DOHH2 (cell line): ENCODE measurements around the gene DNAH7.

Source experiments
- H3F3A ChIP-seq: fragments of 200-600 bp; sonication (generic), shearing (Covaris generic); 2 replicates; pipeline ENCODE4 v1.6.0; 2016; ENCODE audit warnings: antibody characterized with exemption, mild to moderate bottlenecking; ENCODE audit not compliant: control insufficient read depth, insufficient read depth
- H3K27ac ChIP-seq: fragments of 200-600 bp; sonication (generic); 2 replicates; pipeline ENCODE4 v1.5.1; 2014; ENCODE audit warnings: low read depth, mild to moderate bottlenecking, low read length, moderate library complexity
- H3K27me3 ChIP-seq: fragments of 200-600 bp; sonication (generic); 2 replicates; pipeline ENCODE4 v1.6.1; 2014; ENCODE audit warnings: mild to moderate bottlenecking, low read length, mixed read lengths; ENCODE audit not compliant: control insufficient read depth
- H3K36me3 ChIP-seq: fragments of 200-600 bp; sonication (generic); 2 replicates; pipeline ENCODE4 v1.6.1; 2014; ENCODE audit warnings: mild to moderate bottlenecking, low read length, moderate library complexity, mixed read lengths; ENCODE audit not compliant: control insufficient read depth
- H3K4me1 ChIP-seq: fragments of 200-600 bp; sonication (generic); 2 replicates; pipeline ENCODE4 v1.6.1; 2014; ENCODE audit warnings: mild to moderate bottlenecking, low read length, mixed read lengths; ENCODE audit not compliant: control insufficient read depth
- H3K4me2 ChIP-seq: fragments of 200-600 bp; sonication (generic); 2 replicates; pipeline ENCODE4 v1.6.0; 2014; ENCODE audit warnings: mild to moderate bottlenecking, low read length, moderate library complexity
- H3K4me3 ChIP-seq: fragments of 200-600 bp; sonication (generic); 2 replicates; pipeline ENCODE4 v1.5.1; 2014; ENCODE audit warnings: mild to moderate bottlenecking, low read length, mixed read lengths
- H3K79me2 ChIP-seq: fragments of 200-600 bp; sonication (generic); 2 replicates; pipeline ENCODE4 v1.6.1; 2014; ENCODE audit warnings: mild to moderate bottlenecking, low read length, mixed read lengths; ENCODE audit not compliant: control insufficient read depth
- H3K9me2 ChIP-seq: fragments of 200-600 bp; sonication (generic); replicated peaks from 2 replicates; pipeline ENCODE4 v1.6.1; 2014; ENCODE audit warnings: mild to moderate bottlenecking, low read length, mixed read lengths; ENCODE audit not compliant: control insufficient read depth
- H3K9me3 ChIP-seq: fragments of 200-600 bp; sonication (generic); 2 replicates; pipeline ENCODE4 v1.6.1; 2014; ENCODE audit warnings: antibody characterized with exemption, low read length, mixed read lengths; ENCODE audit not compliant: control insufficient read depth, insufficient read depth
- H4K20me1 ChIP-seq: fragments of 200-600 bp; sonication (generic); 2 replicates; pipeline ENCODE4 v1.6.0; 2014; ENCODE audit warnings: low read depth, mild to moderate bottlenecking, antibody characterized with exemption, low read length, moderate library complexity; ENCODE audit not compliant: control insufficient read depth, insufficient read depth
- EZH2phosphoT487 ChIP-seq: fragments of 200-600 bp; sonication (generic); IDR thresholded peaks from 2 replicates; pipeline ENCODE4 v1.6.1; 2017; ENCODE audit warnings: borderline replicate concordance, mild to moderate bottlenecking, antibody characterized with exemption, low read length, moderate library complexity, mixed read lengths
- TF ChIP-seq, protein P1 (sequence below): fragments of 200-600 bp; sonication (generic); IDR thresholded peaks from one replicate; pipeline ENCODE4 v1.5.1; 2014; ENCODE audit warnings: antibody characterized with exemption, mild to moderate bottlenecking, low read depth, low read length; ENCODE audit not compliant: poor library complexity, severe bottlenecking

Gene DNAH7

DNA sequence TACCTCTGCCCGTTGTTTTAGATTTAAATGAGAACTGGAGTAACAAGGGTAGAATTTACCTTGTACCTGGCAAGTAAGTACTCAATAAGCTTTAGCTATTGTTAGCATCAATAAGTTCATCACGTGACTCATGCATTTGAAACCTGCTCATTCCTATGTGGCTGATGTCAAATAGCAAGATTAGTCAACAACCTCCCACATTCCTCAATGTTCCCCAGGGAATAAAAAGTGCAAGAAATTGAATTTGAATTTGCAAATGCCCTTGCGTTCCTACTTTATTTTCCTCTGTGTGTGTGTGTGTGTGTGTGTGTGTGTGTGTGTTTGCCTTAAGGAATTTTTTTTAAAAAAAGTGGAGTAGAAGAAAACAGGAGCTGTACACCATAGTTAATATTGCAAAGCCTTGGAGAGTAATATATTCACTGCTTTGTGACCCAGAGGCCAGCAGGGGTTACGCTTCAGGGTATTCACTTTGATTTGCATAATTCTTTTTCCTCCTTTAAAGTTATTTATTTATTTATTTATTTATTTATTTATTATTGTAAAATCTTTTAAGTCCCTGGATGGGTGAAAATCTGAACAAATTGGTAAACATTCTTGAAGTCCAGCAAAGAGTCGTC, 43.9 kb upstream of the DNAH7 start:
- TF ChIP-seq, protein P1, sequence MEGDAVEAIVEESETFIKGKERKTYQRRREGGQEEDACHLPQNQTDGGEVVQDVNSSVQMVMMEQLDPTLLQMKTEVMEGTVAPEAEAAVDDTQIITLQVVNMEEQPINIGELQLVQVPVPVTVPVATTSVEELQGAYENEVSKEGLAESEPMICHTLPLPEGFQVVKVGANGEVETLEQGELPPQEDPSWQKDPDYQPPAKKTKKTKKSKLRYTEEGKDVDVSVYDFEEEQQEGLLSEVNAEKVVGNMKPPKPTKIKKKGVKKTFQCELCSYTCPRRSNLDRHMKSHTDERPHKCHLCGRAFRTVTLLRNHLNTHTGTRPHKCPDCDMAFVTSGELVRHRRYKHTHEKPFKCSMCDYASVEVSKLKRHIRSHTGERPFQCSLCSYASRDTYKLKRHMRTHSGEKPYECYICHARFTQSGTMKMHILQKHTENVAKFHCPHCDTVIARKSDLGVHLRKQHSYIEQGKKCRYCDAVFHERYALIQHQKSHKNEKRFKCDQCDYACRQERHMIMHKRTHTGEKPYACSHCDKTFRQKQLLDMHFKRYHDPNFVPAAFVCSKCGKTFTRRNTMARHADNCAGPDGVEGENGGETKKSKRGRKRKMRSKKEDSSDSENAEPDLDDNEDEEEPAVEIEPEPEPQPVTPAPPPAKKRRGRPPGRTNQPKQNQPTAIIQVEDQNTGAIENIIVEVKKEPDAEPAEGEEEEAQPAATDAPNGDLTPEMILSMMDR = no peak
- TF ChIP-seq EZH2phosphoT487 = no peak
- Histone ChIP-seq H3K4me2 (0 out of 2 replicates have a peak overlapping the region, but pooled peaks have one; percentile 6), H3K27ac (no peak overlapping the region), H3K4me3 (no peak overlapping the region), H3K36me3 (no peaks in the 10 kb centered on the region), H4K20me1 (no peaks in the 10 kb centered on the region), H3K79me2 (no peaks in the 10 kb centered on the region), H3K27me3 (no peaks in the 10 kb centered on the region), H3K4me1 (peaks cover 11% of the 10 kb centered on the region), H3K9me2 (no peaks in the 10 kb centered on the region), H3F3A (no peaks in the 10 kb centered on the region), H3K9me3 (no peaks in the 10 kb centered on the region)

DNA sequence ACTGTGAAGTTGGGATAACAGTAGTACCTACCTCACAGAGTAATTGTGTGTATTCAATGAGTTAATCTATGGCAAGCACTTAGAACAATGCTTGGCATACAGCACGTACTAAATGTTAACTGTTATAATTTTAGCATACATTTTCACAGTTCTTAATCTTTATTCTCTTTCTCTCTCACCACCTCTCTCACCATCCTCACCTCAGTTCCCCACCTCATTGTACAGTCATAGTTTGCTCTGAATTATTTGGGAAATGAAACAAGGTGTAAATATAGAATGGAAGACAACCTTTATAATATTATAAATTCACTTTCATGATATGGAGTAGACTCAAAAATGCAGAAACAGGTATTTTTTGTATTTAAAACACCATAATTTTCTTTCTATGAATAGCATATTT, 40.0 kb upstream of the DNAH7 start:
- TF ChIP-seq, protein P1 = no peak
- no peak for TF ChIP-seq EZH2phosphoT487
- H3K9me2 ChIP-seq = no peaks in the 10 kb centered on the region
- no peak overlapping the region for H3K27ac ChIP-seq
- H4K20me1 ChIP-seq = no peaks in the 10 kb centered on the region
- no peaks in the 10 kb centered on the region for H3K79me2 ChIP-seq
- H3K4me2 ChIP-seq = no peak overlapping the region
- no peaks in the 10 kb centered on the region for H3F3A ChIP-seq
- no peaks in the 10 kb centered on the region for H3K36me3 ChIP-seq
- H3K4me3 ChIP-seq = no peak overlapping the region
- no peaks in the 10 kb centered on the region for H3K27me3 ChIP-seq
- H3K9me3 ChIP-seq = no peaks in the 10 kb centered on the region
- peaks cover 32% of the 10 kb centered on the region for H3K4me1 ChIP-seq

DNA sequence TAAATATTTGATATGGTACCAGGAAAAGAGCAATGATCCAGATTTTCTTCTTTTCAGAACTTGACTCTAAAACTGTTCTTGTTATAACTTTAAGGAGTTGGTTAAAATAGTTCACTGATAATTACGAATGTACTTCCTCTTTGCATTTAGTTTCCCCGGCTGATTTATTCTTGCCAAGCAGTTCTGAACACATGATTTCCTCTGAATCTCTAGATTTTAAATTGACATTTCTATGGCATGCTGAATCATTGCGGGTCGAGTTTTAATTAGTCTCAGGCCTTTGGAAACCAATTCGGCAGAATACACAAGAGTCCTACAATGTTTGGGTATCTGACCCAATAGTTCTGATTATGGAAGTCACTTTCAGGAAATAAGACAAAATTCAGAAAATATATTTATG, 37.3 kb upstream of the DNAH7 start:
- Histone ChIP-seq H3K27ac (no peak overlapping the region), H3K4me1 (peaks cover 33% of the 10 kb centered on the region), H3K4me3 (peak overlapping the region; percentile 17; the same call in 1 of the 2 replicates), H3K27me3 (no peaks in the 10 kb centered on the region), H3F3A (no peaks in the 10 kb centered on the region), H3K9me2 (no peaks in the 10 kb centered on the region), H3K36me3 (no peaks in the 10 kb centered on the region), H3K9me3 (no peaks in the 10 kb centered on the region), H3K4me2 (peak overlapping the region; percentile 47), H4K20me1 (no peaks in the 10 kb centered on the region), H3K79me2 (no peaks in the 10 kb centered on the region)
- no peak for TF ChIP-seq EZH2phosphoT487

DNA sequence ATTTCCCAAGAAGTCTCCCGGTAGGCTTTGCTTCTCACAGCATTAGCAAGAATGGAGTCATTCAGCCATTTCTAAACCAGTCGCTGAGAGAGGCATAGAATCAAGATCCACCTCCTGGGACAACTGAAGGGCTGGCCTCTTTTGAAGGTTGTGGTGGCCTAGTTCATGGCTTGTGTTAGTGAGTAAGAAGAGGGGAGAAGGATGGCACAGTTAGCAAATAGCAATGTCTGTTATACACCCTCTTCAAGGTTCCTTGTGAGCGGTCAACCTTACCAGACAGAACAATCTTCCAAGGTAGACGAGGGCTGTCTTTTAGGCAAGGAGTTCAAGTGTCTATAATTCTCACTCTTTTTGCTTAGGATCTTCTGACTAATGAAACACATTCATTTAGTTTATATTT, 35.4 kb upstream of the DNAH7 start:
- Histone ChIP-seq H3K27me3 (no peaks in the 10 kb centered on the region), H3K27ac (no peak overlapping the region), H3K79me2 (no peaks in the 10 kb centered on the region), H3K36me3 (no peaks in the 10 kb centered on the region), H3K4me3 (no peak overlapping the region), H3K9me2 (no peaks in the 10 kb centered on the region), H3K4me1 (peaks cover 33% of the 10 kb centered on the region), H3K9me3 (no peaks in the 10 kb centered on the region), H3K4me2 (no peak overlapping the region), H3F3A (no peaks in the 10 kb centered on the region), H4K20me1 (no peaks in the 10 kb centered on the region)
- TF ChIP-seq, protein P1 = no peak
- no peak for TF ChIP-seq EZH2phosphoT487
